Measurements from ENCODE around the gene ADAMTS3.

GRCh38 chr4:72538006-72538405 is 31.0 kb downstream of the ADAMTS3 start:
- TF ChIP-seq POLR2A (IDR thresholded peaks at IDR 0.05) (no peak), CTCF (IDR thresholded peaks at IDR 0.05) (no peak)
